Stimulated activated CD8-positive, alpha-beta memory T cell treated with anti-CD3 and anti-CD28 coated beads, Interleukin-15, amount 100 ng/mL, for 1 hour (primary cell): ENCODE data around the gene CTSC.

Experiments used
- DNase-seq: peaks from one replicate; pipeline ENCODE4 v3.0.0-alpha.2; 2020; ENCODE audit warnings: low read depth

CTSC gene

DNA sequence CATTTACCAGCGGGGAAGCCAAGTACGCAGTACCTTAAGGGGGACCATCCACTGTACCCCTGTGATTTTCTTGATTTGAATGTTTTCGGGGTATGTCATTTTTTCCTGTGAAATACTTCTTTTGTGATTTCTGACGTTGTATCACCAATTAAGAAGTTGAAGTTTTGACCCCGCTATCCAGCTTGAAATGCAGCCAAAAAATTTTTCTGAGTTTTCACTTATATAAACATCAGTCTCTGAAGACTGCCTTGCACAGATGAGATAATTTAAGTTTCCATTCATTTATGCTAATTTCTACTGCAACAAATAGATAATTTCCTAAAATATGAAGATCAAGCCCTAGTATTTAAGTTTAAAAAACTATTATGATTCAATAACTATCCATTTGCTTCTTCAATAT lies 20.0 kb downstream of the CTSC start:
- DNase-seq, result no peak

DNA sequence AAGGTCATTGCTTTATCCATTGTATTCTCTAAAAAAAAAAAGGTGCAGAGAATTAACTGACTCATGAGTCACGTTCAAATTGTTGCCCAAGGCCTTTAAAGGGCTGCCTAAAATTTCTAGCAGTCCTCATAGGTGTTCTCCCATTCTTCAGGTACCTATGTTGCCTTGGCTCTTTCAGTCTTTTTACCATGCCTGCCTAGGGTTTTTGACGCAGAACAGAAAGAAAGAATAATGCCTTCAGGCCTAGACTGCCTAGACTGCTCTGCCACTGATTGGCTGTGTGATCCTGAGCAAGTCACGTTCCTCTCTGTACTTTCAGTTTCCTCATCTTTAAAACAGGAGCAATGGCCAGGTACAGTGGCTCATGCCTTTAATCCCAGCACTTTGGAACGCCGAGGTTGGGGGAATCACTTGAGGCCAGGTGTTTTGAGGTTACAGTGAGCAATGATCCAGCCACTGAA lies 21.5 kb downstream of the CTSC start:
- no peak for DNase-seq

DNA sequence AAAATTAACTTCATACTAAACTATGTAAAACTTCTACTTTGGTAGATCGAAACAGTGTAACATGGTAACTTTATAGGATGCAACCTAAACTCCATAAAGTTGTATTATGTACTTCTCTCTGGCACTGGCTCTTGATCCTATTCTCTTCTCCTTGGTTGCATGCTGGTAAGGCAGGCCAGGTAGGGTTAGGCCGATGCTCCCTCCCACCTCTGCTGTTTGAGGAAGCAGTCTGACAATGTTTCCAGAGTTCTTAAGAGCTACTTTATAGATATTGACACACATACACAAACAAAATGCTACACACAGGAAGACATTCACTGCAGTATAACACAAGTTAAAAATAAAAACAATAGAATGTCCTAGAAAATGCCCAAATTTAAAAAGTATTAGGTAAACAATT lies 22.5 kb downstream of the CTSC start:
- no peak for DNase-seq

DNA sequence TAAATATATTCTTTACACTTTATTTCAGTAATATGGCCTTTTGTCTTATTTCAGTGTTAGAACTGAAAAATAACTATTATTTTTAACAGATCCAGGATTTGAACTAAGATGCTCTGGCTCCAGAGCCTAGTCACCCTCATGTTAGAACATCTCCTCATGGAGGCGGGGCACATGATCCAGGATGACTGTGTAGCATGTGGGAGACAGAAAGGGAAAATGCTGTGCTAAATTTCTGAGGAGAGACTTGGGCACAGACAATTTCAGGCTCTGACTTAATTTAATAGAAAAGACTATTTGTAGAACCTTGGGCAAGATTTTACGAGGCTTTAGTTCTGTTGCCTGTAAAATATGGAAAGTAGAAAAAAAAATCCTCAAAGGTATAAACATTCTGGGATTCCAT lies 24.1 kb downstream of the CTSC start:
- no peak for DNase-seq

DNA sequence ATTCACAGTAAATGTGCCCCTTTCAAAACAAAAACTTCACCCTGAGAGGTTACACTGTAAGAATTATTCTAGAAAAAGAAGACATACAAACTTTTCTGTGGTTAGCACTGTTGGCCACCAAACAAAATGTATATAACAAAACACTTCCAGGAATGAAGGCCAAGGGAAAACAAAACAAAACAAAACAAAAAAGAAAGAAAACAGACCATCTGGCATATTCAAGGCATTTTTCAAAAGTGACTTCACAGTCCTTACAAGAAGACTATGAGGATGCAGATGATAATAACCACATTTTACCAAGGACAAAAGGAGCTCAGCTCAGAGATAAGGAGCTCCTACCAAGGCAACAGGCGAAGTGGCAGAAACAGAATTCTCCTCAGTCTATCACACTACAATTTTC lies 24.9 kb downstream of the CTSC start:
- no peak for DNase-seq

DNA sequence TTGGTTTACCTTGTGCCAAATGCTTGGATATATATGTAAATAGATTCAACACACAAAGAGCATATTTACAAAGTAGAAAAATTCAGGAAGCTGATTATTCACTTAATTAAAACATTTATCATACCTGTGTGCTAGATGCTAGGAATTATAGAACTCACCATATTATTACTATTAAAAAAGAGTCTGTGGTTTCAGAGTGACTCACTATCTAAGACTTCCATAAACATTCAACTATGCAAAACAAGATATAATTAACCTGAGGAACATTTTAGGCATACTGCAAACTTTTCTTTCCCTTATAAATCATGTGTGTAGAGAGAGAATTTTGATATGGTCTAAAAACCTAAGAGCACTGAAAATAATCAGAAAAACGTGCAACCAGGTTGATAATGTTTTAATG lies 27.3 kb downstream of the CTSC start:
- no peak for DNase-seq

DNA sequence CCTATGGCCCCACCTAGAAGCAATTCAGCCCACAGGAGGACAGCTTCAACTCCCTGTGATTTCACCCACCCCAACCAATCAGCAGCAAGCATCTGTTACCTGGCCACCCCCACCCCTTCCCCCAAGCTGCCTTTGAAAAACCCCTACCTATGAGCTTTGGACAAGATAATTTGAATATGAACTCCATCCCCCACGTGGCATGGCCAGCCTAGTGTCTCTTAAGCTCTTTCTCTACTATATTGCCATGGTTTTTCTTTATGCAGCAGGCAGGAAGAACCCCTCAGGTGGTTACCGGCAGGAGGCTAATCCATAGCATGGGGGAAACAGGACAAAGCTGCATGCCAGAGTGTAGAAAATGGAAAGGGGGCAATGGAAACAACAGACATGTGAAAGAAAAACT lies 29.0 kb downstream of the CTSC start:
- DNase-seq, result no peak

DNA sequence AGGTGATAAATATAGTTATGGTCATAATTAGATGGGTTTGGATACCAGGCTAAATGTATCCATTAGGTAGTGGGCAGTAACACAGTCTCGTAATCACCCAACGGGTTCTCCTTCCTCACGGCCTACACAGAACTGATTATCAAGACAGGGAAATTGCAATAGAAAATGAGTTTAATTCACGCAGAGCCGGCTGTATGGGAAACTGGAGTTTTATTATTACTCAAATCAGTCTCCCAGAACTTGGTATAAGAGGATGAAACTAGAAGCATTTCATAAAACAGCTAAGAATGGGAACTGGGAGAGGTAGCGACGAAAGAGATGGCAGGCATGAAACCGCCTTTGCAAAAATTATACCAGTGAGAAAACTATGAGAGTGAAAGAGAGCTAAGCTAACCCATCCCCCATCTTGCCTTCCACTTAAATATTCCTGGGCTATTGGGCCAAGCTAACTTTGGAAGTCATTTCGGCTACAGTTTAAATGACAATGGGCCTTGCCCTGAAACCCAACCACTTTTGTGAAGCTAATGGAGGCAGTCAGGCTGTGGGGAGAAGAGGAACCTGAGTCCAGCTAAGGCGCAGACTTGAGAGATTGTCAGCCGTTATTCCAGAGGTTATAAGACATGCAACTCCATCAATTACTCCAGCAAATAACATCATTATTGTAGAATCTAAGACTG lies 29.6 kb downstream of the CTSC start:
- no peak for DNase-seq

DNA sequence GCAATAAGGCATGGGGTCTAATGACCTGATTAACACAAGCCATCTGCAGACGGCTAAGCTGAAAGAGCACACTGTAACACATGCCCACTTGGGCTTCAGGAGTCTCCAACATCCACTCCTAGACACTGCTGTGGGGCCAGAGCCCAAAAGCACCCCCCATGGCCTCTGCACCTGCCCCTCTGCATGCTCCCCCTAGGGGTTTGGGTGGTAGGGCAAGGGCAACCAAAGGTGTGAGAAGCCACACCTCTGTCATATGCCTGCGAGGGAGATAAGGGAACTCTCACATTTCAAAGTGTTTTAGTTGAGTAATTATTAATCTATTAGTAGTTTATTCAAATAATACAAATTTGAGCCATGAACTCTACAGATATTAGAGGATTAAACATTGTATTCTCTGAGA lies 30.8 kb downstream of the CTSC start:
- DNase-seq, result no peak

DNA sequence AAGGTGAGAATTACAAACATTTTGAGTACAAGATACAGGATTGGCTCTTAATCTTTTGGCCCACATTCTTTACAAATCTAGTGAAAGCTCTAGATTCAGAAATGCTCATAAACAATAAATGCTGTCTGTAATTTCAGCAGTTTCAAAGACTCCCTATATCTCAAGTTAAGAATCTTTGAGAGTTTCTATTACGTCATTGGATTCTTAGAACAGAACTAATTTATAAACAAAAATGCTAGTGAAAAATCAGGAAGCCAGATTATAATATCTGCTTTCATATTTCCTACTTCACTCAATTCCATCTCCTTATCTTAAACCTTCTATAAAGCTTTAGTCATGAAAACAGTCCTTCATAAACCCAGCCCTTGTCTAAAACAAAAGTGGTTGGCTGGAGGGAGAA lies 32.1 kb downstream of the CTSC start:
- DNase-seq, result no peak

DNA sequence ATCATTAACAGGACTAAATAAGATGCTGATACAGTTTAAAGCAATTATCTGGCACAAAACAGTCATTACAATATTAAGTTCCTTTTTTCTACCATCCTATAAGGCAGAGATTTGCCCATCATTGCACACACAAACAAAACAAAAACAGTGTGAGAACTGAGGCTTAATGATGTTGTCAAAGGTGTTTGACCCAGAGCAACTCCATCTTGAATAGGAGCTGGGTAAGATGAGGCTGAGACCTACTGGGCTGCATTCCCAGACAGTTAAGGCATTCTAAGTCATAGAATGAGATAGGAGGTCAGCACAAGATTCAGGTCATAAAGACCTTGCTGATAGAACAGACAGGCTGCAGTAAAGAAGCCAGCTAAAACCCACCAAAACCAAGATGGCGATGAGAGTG lies 33.2 kb downstream of the CTSC start:
- no peak for DNase-seq

DNA sequence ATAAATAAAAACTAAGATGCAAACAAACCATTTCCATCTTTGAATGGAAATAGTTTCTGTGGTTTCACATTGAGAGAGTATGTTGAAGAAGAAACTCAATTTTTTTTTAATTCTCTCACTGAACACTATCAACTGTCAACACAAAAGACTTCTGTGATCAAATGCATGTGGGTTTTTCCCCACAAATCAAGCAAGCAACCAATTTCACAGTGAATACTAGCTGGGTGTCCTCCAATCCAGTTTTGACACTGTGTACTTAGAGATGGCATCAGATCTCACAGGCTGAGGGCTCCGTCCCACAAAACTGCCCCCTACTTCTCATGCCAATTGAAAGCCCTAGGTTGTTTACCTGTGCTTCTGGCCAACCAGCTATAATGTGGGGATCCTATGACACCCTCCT lies 34.5 kb downstream of the CTSC start:
- DNase-seq, result no peak

DNA sequence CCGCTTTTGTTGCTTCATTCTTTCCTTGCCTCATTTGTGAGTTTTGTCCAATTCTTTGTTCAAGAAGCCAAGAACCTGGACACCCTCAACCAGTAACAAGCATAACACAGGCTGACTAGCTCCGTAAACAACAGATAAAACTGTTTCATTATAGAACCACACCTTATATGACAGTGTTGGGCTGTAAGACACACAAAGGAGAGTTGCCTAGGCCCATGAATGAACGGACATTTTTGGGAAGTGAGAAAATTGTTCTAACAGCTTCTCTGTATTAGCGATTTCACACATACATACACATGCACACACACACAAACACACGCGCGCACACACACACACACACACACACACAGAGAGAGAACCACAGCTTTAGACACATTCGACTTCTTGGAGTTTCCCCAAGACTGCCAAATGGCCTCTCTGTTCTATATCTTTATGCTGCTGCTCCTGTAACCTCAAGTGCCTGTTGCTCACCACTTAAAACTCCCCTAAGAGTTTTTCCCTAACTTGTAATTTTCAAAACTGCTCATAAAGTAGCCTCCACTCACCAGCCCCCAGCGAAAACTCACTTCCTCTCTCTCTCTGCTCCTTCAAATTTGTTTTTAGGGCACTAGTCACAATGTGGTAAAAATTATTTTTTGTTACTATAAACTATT lies 35.9 kb downstream of the CTSC start:
- no peak for DNase-seq

DNA sequence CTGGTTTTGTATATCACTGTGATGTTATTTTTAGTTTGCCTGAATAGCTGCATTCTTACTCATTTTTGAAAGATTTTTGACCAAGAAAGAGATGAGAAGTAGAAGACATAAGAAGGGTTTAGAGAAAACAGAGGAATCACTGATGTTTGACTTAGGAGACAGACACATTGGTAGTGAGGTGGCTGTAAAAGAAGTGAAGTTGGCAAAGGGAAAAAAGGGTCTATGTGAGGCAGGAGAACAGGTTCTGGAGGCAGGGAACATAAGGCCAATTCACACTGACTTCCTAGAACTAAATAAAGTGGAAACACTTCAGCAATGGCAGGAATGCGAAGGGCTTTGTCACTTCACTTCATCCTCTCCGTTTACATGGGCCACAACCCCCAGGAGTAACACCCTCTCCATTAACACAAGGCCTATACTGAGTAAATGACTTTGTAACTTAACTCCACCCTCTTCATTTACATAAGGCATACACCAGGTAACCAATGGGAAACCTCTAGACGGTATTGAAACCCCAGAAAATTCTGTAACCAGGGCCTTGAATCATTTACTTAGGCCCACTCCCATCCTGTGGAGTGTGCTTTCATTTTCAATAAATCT lies 36.5 kb downstream of the CTSC start:
- DNase-seq, result no peak

DNA sequence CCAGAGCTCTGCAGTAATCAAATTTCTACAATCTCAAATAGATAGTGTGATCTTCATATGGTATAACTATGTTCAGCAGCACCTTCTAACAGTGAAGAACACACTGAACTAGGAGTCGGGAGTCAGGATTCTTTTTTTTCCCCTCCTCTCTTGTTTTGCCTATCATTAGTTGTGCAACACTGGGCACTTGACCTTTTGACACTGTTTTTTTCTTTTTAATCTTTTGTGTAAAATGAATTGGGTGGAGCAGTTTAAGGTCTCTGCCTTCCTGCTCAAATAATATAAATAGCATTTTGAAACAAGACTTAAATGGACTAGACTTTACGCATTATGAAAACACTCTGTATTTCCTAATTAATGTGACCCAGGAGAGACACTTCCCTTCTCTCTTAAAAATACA lies 39.7 kb downstream of the CTSC start:
- DNase-seq, result no peak

DNA sequence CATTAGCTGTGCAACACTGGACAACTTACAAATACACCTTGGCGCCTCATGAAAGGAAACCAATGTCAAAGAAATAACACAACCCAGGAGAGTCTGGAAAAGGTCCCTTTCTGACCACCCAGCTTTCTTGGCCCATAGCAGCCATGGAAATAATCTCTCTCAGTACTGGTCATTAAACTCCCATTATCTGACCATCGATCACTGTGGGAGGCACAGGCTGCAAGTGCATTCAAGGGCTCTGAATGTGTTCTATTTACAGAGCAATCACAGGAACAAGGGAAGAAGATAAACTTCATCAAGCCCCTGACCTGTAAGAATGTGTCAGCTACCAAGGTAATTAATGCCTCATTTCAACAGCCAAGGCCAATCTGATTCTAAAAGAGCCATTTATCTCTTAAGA lies 40.1 kb downstream of the CTSC start:
- no peak for DNase-seq

DNA sequence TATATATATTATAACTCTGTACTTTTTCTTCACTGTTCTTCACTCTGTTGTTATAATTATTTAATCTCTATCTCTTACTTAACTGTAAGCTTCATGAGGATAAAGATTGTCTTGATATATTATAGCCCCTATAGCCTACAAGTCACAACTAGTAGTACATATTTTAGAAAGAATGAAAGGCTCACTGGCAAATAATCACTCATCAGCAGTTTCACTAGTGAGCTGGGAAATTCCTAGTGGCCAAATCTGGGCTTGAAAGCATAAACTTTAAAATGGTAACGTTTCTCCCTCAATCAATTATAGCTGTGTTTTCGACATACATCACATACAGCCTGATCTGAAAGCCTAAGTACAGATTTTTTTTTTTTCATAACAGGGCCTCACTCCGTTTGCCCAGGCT lies 42.5 kb downstream of the CTSC start:
- DNase-seq, result no peak

DNA sequence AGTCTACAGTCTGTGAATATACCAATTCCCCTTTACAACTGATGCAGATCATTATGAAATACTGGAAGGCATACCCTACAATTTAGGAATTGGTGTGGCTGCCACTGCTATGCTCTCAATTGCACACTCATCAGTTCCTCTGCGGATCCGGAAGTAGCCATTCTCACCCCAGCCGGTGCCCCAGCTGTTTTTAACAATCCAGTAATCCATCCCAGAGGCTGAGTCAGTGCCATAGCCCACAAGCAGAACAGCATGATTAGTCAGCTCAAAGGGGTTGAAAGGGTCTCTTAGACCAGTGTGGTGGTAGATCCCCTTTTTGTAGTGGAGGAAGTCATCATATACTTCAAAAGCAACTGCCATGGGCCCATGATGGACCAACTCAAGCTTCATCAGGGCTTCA lies 43.6 kb downstream of the CTSC start:
- no peak for DNase-seq

DNA sequence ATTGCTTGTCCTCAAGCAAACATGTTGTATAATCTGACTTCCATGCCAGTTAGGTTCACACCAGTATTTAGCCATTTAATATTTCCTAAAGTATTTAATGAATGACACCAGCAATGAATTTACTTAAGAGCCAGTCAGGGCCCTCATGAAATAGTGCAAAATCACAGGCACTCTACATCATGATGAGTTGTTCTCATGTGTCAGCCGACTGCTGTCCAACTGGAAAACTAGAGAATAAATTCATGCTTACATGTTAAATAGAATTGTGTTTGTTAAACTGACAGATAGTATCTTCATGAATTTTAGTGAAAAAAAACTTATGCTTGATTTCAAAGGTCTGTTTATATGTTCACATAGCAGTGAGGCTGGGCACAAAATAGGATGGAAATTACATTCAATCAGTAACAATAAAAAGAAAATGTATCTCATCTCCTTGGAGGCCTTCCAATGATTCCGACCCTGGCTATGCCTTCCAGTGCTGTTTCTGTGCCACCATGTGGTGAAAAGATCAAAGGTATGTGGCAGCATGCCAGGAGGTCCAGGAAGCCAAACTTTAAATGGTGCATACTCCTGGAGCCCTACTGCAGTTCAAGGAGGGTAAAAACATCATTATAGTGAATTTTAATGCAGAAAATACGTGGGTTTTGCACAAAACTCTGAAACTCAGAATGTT lies 45.2 kb downstream of the CTSC start:
- no peak for DNase-seq

DNA sequence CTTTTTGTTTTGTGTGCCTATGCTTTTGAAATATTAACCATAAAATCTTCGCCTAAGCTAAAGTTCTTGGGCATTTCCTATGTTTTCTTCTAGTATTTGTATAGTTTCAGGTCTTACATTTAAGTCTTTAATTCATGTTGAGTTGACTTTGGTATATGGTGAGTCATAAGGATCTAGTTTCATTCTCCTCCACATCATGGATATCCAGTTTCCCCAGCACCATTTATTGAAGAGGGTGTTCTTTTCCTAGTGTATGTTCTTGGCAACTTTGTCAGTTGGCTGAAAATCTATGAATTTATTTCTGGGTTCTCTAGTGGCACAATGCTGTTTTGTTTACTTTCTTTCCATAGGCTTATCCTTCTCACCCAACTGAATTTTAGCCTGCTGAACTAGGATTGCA lies 49.0 kb downstream of the CTSC start:
- no peak for DNase-seq

DNA sequence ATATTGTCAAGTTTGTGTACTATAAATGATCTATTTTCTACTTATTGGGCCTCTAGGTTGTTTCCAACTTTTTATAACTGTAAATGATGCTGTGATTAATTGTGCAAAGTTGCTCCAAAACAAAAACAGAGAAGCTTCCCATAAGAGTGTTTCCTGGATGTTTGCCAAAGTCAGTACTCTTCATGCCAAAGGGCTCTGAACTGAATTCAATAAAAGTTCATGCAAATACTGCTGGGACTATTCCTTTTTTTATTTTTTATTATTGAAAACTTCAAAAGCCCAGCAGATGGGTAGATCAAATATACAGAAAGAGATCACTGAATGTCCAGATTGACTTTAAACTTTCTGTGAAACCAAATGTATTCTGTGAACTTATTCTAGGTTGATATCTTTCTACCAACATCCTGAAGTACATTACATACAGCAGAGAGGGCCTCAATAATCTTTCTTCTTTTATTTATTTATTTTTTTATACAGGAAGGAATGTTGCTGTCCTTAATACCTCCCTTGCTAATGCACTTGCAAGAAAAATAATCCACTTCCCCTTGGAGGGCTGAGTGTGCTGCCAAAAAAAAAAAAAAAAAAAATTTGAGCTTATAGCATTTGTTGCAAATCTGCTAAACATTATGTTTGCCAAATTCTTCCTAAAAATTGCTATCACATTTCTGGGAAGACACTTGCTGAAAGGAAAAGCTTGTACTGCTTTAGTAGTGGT lies 53.0 kb downstream of the CTSC start:
- no peak for DNase-seq

DNA sequence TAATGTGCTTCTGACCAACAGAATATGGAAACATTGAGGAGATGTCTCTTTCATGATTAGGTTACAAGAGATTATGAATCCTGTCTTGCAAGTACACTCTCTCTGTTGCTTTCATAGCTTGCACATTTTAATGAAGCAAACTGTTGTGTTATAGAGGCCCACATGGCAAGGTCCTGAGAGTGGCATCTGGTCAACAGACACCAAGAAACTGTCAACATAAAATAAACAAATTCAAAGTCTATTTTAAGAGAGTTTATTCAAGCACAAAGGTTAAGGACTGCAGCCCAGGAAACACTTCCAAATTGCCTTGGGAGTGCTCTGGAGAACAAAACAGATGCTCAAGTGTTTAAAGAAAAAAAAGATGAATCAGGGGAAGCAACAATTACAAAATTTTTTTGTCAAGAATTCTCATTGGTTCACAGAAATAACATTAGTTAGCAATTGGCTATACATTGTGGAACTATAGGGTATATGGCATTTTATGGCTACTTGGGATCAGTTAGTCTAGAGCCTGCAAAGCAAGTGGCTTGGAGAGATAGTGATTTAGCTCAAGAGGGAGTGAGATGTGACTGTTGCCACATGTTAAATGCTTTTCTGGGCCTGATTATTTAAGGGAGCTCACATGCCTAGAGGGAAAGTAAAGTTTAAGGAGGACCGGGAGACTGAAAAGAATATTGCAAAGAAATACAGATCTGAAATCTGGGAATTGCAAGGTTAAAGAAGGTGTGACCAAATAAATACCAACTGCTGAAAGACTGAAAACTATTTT lies 54.6 kb downstream of the CTSC start:
- DNase-seq, result no peak
